NCI-H1930 (cell line): ENCODE data around the gene LSM14B.

Experiments used
- DNase-seq, 2 experiments: peaks; one replicate each; lab custom pipeline; 2025; lab: John Stamatoyannopoulos, UW

The LSM14B gene

GRCh38 chr20:62163485-62163865 lies 41.2 kb downstream of the LSM14B start:
- DNase-seq, result no peak

GRCh38 chr20:62163986-62164762 lies 41.9 kb downstream of the LSM14B start:
- DNase-seq, result no peak

DNA sequence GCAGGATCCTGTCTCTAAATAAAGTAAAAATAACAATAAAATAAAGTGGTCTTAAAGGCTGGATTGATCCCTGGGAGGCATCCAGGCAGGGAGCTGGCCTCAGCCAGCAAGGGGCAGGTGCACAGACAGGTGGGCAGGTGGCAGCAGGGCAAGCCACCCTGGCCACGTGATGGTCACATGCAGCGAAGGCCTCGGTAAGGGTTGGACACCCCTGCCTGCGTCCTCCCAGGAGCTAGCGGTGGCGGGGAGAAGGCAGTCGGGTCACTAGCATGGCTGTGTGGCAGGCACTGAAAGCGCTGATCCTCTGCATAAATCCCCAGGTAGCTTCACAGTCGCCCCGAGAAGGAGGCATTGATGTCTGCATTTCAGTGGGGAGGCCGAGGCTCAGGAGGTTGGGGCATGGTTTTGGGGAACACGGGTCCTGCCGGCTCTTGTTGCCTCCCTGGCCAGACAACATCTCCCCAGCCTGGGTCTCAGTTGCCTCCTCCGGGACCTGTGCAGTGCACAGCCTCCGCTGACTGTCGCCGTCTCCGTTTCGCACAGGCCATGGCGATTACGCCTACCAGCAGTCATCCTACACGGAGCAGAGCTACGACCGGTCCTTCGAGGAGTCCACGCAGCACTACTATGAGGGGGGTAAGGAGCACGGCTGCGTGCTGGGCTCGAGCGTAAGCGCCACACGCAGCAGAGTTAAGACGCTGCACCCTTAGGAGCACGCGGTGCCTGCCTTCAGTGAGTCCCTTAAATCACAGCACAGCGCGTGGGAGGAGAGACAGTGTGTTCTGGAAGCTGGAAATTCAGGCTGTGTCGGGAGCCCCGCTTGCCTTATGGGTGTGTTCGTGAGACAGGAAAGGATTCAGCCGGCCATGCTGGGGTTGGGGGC lies 42.8 kb downstream of the LSM14B start:
- DNase-seq, result no peak

GRCh38 chr20:62165762-62166399 lies 43.6 kb downstream of the LSM14B start:
- DNase-seq, result no peak

GRCh38 chr20:62167474-62167873 lies 45.2 kb downstream of the LSM14B start:
- DNase-seq, result no peak

- no peak for DNase-seq
Measured at GRCh38 chr20:62168061-62168460, 45.8 kb downstream of the LSM14B start.

GRCh38 chr20:62168890-62169435 lies 46.7 kb downstream of the LSM14B start:
- no peak for DNase-seq

DNA sequence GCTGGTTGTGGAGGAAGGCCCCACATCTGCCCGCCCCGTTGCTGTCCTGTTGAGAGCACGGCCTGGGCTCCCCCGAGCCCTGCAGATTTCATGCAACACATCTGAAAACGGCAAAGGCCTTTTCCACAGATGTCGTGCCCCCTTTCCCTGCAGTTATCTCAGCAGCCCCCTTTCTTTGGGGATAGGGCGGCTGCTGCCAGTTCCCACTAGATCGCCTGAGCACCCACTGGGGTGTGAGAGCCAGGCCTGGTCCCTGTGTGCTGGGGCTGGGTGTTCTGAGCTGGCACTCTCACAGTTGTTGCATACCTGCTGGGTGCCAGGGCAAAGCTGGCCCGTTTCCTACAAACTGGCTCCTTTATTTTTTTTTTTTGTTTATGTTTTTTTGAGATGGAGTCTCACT lies 48.3 kb downstream of the LSM14B start:
- DNase-seq, result no peak

DNA sequence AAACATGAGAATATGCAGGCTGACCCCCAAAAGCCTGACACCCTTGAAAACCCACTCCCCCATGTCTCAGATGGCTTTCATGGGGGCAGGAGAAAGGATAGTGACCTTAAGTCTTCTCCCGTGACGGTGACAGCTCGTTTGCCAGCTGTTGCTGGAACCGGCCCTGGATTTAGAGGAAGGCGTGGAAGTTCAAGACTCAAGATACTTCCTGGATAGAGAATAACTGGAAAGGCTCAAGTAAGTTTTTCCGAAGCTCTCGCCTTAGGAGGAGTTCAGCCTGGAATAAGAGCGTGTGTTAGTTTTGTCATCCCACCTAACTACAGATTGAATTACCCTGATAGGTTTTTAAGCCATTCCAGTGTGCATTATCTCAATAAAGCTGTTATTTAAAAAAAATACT lies 49.0 kb downstream of the LSM14B start:
- DNase-seq, result no peak

DNA sequence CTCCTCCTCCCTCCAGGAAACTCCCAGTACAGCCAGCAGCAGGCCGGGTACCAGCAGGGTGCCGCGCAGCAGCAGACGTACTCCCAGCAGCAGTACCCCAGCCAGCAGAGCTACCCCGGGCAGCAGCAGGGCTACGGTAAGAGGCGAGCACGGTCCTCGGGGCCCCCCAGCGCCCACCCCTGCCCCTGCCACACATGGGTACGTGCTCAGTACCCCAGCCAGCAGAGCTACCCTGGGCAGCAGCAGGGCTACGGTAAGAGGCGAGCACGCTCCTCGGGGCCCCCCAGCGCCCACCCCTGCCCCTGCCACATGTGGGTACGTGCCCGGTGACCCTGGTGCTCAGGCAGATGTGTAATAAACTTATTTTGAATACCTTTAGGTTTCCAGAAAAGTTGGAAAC lies 50.4 kb downstream of the LSM14B start:
- DNase-seq, result no peak

GRCh38 chr20:62174021-62174804 lies 51.9 kb downstream of the LSM14B start:
- DNase-seq, result no peak

DNA sequence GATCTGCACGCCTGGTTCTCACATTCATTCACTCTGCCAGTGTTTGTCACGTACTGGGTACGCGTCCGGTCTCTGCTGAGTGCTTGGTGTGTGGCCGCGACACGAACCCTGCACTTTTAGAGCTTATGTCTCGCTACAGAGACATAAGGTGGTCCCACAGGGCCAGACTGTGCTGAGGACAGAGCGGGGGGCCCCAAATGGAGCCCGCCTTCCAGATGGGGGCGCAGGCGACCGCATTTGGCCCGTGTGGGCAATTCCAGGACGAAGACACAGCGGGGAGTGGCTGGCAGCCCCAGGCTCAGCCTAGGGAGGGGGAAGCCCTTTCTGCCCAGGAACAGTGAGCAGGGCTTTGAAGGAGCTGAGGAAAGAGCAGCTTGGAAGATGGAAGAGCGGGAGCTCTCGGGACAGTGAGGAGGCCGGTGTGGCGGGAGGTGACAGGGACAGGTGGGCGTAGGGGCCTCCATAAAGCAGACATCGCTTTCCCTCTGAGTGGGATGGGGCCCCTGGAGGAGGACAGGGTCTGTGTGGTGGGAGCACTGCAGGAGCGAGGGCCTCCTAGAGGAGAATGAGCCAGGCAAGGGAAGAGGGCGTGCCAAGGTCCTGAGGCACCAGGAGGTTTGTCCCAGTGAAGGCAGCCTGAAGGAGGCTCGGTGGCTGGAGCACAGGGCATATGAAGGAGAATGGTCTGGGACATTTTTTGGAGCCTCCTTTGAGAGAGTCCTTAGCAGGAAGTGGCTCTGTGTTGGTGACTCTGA lies 52.8 kb downstream of the LSM14B start:
- no peak for DNase-seq

DNA sequence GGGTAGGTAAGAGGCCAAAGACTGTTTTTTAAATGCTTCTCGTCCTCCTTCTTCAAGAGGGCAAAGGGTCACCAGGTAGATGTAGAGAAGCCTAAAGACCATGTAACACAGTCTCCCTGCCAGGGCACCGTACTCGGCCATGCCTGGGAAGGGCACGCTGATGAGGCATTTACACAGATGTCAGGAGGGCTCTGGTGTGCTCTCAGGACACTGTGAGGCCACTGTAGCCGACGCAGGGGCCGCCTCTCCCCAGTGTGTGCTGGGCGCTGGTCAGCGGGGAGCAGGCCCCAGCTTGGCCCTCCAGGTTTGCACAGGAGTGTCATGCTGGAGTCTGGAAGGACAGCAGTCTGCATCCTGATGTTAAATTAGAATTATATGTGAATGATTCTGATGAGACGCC lies 53.4 kb downstream of the LSM14B start:
- no peak for DNase-seq

DNA sequence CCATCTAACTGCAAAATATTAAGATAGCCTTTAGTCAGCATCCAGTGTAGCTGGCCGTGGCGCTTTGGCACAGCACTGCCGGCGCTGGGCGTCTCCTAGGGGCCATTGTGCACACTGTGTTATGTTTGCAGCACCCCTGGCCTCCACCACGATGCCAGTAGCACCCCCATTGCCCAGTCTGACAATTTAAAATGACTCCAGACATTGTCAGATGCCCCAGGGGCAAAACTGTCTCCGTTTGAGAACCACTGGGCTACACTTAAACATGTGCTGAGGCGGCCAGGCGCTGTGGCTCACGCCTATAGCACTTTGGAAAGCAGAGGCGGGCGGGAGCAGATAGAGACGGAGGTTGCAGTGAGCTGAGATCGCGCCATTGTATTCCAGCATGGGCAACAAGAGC lies 54.6 kb downstream of the LSM14B start:
- DNase-seq, result no peak

GRCh38 chr20:62177307-62177706 lies 55.0 kb downstream of the LSM14B start:
- DNase-seq, result no peak

DNA sequence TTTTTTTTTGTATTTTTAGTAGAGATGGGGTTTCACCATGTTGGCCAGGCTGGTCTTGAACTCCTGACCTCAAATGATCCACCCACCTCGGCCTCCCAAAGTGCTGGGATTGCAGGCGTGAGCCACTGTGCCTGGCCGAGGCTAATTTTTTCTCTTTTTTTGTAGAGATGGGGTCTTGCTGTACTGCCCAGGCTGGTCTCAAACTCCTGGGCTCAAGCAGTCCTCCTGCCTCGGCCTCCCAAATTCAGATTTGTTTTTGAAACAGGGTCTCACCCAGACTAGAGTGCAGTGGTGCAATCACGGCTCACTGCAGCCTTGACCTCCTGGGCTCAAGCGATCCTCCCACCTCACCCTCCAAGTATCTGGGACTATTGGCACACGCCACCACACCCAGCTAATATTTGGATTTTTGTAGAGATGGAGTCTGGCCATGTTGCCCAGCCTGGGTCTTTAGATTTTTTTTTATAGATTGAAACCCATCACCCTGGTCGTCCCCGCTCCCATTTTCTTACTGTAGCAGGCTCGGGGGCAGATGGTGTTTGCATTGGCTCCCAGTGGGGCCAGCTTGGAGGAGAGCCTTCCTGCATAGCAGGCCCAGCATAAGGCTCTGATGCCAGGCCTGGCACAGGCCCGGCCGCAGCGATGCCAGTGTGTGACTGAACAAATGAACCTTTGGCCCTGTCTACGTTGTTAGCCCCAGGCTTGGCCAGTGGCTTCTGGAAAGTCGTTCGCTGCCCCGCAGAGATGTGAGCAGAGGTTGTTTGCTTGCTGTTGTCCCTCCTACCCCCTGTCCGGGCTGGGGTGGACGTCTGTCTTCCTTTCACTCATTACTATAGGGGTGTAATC lies 56.3 kb downstream of the LSM14B start:
- no peak for DNase-seq

GRCh38 chr20:62179162-62179504 lies 56.9 kb downstream of the LSM14B start:
- no peak for DNase-seq

GRCh38 chr20:62181808-62182207 lies 59.5 kb downstream of the LSM14B start:
- no peak for DNase-seq

GRCh38 chr20:62182469-62183425 lies 60.5 kb downstream of the LSM14B start, which contains the start of gene MTG2:
TSS of gene MTG2 (plus strand) at chr20:62183028. CDS start at chr20:62193421, 10,393 bp downstream.
- peak; percentile 98 to 99 for DNase-seq
